Measurements from ENCODE around the gene CALU.

DNA sequence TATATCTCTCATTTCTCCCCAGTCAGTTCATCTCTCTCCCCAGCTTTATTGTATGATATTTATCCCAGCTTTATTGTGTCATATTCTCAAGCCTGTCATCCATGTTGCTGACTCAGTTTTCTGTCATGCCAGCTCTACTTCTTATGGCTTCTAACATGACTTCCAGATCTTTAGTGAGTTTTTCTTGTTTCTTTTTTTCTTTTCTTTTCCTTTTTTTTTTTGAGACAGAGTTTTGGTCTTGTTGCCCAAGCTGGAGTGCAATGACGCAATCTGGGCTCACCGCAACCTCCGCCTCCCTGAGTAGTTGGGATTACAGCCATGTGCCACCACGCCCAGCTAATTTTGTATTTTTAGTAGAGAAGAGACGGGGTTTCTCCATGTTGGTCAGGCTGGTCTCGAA lies 28.7 kb upstream of the CALU start:
- TF ChIP-seq, protein P1, sequence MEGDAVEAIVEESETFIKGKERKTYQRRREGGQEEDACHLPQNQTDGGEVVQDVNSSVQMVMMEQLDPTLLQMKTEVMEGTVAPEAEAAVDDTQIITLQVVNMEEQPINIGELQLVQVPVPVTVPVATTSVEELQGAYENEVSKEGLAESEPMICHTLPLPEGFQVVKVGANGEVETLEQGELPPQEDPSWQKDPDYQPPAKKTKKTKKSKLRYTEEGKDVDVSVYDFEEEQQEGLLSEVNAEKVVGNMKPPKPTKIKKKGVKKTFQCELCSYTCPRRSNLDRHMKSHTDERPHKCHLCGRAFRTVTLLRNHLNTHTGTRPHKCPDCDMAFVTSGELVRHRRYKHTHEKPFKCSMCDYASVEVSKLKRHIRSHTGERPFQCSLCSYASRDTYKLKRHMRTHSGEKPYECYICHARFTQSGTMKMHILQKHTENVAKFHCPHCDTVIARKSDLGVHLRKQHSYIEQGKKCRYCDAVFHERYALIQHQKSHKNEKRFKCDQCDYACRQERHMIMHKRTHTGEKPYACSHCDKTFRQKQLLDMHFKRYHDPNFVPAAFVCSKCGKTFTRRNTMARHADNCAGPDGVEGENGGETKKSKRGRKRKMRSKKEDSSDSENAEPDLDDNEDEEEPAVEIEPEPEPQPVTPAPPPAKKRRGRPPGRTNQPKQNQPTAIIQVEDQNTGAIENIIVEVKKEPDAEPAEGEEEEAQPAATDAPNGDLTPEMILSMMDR (IDR thresholded peaks at IDR 0.05): no peak
- TF ChIP-seq POLR2A (IDR thresholded peaks at IDR 0.05) (no peak), EP300 (IDR thresholded peaks at IDR 0.05) (no peak)
